ENCODE data around the gene ZNF2.

Gene ZNF2

DNA sequence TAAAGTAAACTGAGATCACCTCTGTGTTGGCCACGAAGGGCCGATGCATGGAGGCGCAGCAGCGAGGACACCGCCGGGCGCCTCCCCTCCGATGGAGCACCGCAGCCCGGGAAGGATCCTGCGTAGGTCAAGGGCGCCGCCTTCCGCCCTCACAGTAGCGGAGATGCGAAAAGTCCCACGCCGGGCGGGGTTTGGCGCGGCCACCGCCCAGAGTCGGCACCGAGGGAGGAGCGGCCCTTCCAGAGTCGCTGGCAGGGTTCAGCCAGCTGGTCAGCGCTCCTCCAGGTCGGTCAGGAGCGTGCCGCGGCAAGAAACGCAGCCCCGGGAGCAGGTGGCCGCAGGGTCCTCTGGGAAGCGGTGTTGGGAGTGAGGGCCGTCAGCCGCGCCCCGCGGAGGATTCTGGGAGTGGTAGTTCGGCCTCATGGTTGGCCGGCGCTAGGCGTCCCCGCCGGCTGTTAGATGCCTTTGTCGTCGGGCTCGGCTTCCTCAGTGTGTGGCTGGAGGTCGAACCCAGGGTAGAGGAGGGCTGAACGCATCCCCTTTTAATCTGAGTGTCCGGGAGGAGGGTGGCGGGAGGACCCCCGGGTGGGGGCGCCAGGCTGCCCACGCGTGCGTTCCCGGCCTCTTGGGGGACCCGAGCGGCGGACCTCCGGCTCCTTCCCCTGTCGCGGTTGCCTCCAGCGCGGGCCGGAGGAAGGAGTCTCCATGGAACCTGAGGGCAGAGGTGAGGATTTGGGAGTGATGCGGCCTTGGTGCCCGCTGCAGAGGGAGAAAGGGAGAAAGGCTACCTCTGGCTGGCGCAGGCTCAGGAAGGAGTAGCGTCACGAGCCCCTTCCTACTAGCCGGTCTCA lies 41.7 kb downstream of the ZNF2 start, which contains the start of gene ZNF892:
Gene ZNF892 (plus strand): TSS at position 411 of the 851 bp plus-strand sequence. CDS start 295 bp downstream, at position 706.
- DNase-seq = peak; percentile 79

DNA sequence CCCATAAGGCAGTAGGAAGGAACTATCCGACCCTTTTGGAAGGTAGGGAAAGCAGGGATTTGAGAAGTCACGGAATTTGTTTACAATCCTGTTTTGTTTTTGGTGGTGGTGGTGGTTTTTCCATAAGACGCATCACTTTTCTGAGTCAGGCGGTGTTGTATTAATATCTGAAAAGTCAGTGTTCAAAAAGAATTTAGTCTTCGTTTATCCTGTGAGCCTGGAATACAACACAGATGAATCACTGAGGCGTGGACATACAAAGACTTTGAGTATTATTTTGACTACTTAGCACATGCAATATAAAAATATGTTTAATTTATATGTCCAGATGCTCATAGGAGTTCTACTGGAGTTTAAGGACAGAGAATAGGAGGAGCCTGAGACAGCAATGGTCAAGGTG lies 42.5 kb downstream of the ZNF2 start:
- DNase-seq = no peak

DNA sequence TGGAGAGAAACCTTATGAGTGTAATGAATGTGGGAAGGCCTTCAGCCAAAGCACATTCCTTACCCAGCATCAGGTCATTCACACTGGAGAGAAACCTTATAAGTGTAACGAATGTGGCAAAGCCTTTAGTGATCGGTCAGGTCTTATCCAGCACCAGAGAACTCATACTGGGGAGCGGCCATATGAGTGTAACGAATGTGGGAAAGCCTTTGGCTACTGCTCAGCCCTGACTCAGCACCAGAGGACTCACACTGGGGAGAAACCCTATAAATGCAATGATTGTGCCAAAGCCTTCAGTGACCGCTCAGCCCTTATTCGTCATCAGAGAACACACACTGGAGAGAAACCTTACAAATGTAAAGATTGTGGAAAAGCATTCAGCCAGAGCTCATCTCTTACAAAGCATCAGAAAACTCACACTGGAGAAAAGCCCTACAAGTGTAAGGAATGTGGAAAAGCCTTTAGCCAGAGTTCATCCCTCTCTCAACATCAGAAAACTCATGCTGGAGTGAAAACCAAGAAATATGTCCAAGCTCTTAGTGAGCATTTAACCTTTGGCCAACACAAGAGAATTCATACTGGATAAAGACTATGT lies 49.5 kb downstream of the ZNF2 start:
- no peak for DNase-seq

DNA sequence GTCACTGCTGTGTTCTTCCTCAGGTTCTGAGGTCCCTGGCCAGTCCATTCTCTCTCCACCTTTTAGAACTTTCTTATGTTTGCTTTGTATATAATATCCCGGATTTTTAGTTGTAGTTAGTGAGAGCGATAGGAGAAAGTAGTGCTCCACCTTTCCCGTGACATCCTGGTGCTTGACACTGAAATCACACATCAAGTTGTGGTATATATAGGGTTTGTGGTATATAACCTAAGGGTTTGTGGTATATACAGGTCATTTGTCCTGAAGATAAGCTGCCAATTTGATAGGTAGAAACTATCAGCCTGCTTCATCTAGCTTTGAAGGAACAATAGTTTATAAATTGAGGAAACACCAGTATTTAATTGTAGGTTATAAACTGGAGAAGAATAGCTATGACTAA lies 54.8 kb downstream of the ZNF2 start:
- DNase-seq = no peak

DNA sequence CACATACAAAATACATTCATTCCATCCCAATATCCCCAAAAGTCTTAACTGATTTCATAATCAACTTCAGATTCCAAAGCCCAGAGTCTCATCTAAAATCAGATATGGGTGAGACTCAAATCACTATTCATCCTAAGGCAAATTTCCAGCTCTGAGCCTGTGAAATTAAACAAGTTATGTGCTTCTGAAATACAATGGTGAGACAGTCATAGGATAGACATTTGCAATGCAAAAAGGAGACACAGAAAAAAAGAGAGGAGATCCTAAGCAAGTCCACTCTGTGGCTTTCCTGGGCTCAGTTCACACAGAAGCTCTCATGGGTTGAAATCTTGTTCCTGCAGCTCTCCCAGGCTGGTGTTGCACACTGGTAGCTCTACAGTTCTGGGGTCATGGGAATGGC lies 60.0 kb downstream of the ZNF2 start:
- no peak for DNase-seq

DNA sequence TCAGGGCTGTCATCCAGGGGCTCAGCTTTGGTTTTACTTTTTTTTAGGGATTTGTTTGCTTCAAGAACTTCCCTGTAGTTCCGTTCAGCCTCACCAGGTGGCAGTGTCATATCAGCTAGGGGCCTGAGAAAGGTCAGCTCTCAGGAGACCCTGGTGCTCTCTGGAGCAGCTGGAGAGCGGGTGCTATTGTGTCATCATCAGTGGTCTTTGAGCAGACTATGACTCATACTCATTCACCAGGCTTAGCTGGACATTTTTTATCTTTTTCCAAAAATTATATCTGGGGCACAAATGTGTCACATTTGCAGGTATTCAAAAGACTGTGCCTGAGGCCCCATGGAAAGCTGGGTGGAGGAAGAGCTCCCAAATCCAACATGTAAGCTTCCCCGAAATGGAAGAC lies 66.1 kb downstream of the ZNF2 start:
- peak; percentile 57 for DNase-seq

DNA sequence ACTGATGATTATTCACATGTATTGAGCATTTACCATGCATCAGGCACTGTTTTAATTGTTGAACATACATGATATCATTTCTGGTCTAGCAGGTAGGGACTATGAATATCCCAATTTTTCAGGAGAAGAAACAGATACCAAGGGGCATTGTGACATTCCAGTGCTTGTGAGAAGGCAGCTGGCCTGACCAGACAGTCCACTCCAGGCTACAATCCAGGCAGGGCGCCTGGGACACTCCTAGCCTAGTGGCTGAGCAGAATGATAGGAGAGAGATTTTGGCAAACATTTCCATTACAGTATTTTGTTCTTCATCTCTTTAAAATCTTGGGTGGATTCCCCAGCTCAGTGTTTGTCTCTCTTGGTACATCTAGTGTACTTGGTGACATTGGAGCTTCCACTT lies 66.6 kb downstream of the ZNF2 start:
- no peak for DNase-seq
